Stimulated activated naive CD8-positive, alpha-beta T cell treated with anti-CD3 and anti-CD28 coated beads, Interleukin-15, amount 100 ng/mL, for 72 hours (primary cell): ENCODE measurements around the gene PIK3R4.

Experiments used
- ATAC-seq: fragments of 150-1000 bp; cut with Tn5 transposase; 2 replicates; pipeline ENCODE4 v1.10.0; 2021; ENCODE audit warnings: mild to moderate bottlenecking, moderate library complexity
- DNase-seq, 2 donors: peaks; one replicate each; pipeline ENCODE4 v3.0.0; 2021 to 2022
- H3K27ac Mint-ChIP-seq, 2 donors: one replicate each; pipeline ENCODE4 v1.8.0; 2022; ENCODE audit warnings: mild to moderate bottlenecking in 2 of 2, mixed read lengths in 2 of 2, moderate library complexity in 2 of 2
- H3K27me3 Mint-ChIP-seq: one replicate; pipeline ENCODE4 v1.8.0; 2022; ENCODE audit warnings: mixed read lengths
- H3K4me1 Mint-ChIP-seq: one replicate; pipeline ENCODE4 v1.8.0; 2022; ENCODE audit warnings: mild to moderate bottlenecking, mixed read lengths
- H3K4me3 Mint-ChIP-seq, 2 donors: one replicate each; pipeline ENCODE4 v1.8.0; 2022; ENCODE audit warnings: mild to moderate bottlenecking in 2 of 2, mixed read lengths in 2 of 2, moderate library complexity in 1 of 2
- H3K9me3 Mint-ChIP-seq, 2 donors: one replicate each; pipeline ENCODE4 v1.8.0; 2022; ENCODE audit warnings: mixed read lengths in 2 of 2

Gene PIK3R4

GRCh38 chr3:130682131-130682530, 64.5 kb downstream of the PIK3R4 start:
- Mint-ChIP-seq H3K4me3 (no peak overlapping the region), H3K4me1 (no peaks in the 10 kb centered on the region), H3K9me3 (no peaks in the 10 kb centered on the region), H3K27ac (peak overlapping the region in 1 of 2 donors; percentile 57), H3K27me3 (no peaks in the 10 kb centered on the region)
- DNase-seq = no peak
- ATAC-seq = no peak

- ATAC-seq (no peak), DNase-seq (no peak)
- H3K4me1 Mint-ChIP-seq = no peaks in the 10 kb centered on the region
- H3K27ac Mint-ChIP-seq = no peak overlapping the region
- no peaks in the 10 kb centered on the region for H3K27me3 Mint-ChIP-seq
- H3K4me3 Mint-ChIP-seq = no peak overlapping the region
- H3K9me3 Mint-ChIP-seq = no peaks in the 10 kb centered on the region
Measured at GRCh38 chr3:130679218-130679617, 67.4 kb downstream of the PIK3R4 start.

- ATAC-seq = no peak
- no peak overlapping the region for H3K4me3 Mint-ChIP-seq
- no peaks in the 10 kb centered on the region for H3K4me1 Mint-ChIP-seq
- no peaks in the 10 kb centered on the region for H3K9me3 Mint-ChIP-seq
- H3K27me3 Mint-ChIP-seq = no peaks in the 10 kb centered on the region
- DNase-seq = no peak
- H3K27ac Mint-ChIP-seq = no peak overlapping the region
Measured at GRCh38 chr3:130677343-130677742, 69.3 kb downstream of the PIK3R4 start.

GRCh38 chr3:130671545-130672312, 74.9 kb downstream of the PIK3R4 start:
- DNase-seq (no peak), ATAC-seq (no peak)
- Mint-ChIP-seq H3K9me3 (no peaks in the 10 kb centered on the region), H3K4me3 (no peak overlapping the region), H3K27ac (no peak overlapping the region), H3K4me1 (no peaks in the 10 kb centered on the region), H3K27me3 (no peaks in the 10 kb centered on the region)

GRCh38 chr3:130669740-130670139, 76.9 kb downstream of the PIK3R4 start:
- H3K9me3 Mint-ChIP-seq = no peaks in the 10 kb centered on the region
- no peaks in the 10 kb centered on the region for H3K4me1 Mint-ChIP-seq
- H3K27me3 Mint-ChIP-seq = no peaks in the 10 kb centered on the region
- no peak overlapping the region for H3K27ac Mint-ChIP-seq
- no peak overlapping the region for H3K4me3 Mint-ChIP-seq
- ATAC-seq = no peak
- DNase-seq = no peak

- H3K27me3 Mint-ChIP-seq = no peaks in the 10 kb centered on the region
- H3K4me1 Mint-ChIP-seq = no peaks in the 10 kb centered on the region
- DNase-seq (no peak), ATAC-seq (no peak)
- no peak overlapping the region for H3K4me3 Mint-ChIP-seq
- no peak overlapping the region for H3K27ac Mint-ChIP-seq
- H3K9me3 Mint-ChIP-seq = no peaks in the 10 kb centered on the region
Measured at GRCh38 chr3:130663092-130663491, 83.5 kb downstream of the PIK3R4 start.

GRCh38 chr3:130662501-130662996, 84.1 kb downstream of the PIK3R4 start:
- no peak for ATAC-seq
- H3K4me3 Mint-ChIP-seq = no peak overlapping the region
- no peak overlapping the region for H3K27ac Mint-ChIP-seq

GRCh38 chr3:130661140-130661891, 85.3 kb downstream of the PIK3R4 start:
- no peak overlapping the region for H3K4me3 Mint-ChIP-seq

More at GRCh38 chr3:130662501-130662996, 84.1 kb downstream of the PIK3R4 start:
- no peaks in the 10 kb centered on the region for H3K9me3 Mint-ChIP-seq
- DNase-seq = no peak
- no peaks in the 10 kb centered on the region for H3K4me1 Mint-ChIP-seq
- no peaks in the 10 kb centered on the region for H3K27me3 Mint-ChIP-seq

GRCh38 chr3:130659911-130660310, 86.7 kb downstream of the PIK3R4 start:
- H3K9me3 Mint-ChIP-seq = no peaks in the 10 kb centered on the region
- ATAC-seq (no peak), DNase-seq (no peak)
- H3K4me3 Mint-ChIP-seq = no peak overlapping the region
- no peak overlapping the region for H3K27ac Mint-ChIP-seq
- no peaks in the 10 kb centered on the region for H3K27me3 Mint-ChIP-seq
- H3K4me1 Mint-ChIP-seq = no peaks in the 10 kb centered on the region

More at GRCh38 chr3:130661140-130661891, 85.3 kb downstream of the PIK3R4 start:
- Mint-ChIP-seq H3K4me1 (no peaks in the 10 kb centered on the region), H3K27ac (no peak overlapping the region), H3K9me3 (no peaks in the 10 kb centered on the region), H3K27me3 (no peaks in the 10 kb centered on the region)
- no peak for ATAC-seq
- no peak for DNase-seq

GRCh38 chr3:130658678-130659077, 88.0 kb downstream of the PIK3R4 start:
- ATAC-seq (no peak), DNase-seq (no peak)
- H3K9me3 Mint-ChIP-seq = no peaks in the 10 kb centered on the region
- no peaks in the 10 kb centered on the region for H3K4me1 Mint-ChIP-seq
- H3K27me3 Mint-ChIP-seq = no peaks in the 10 kb centered on the region
- H3K27ac Mint-ChIP-seq = no peak overlapping the region
- no peak overlapping the region for H3K4me3 Mint-ChIP-seq

GRCh38 chr3:130656627-130657026, 90.0 kb downstream of the PIK3R4 start:
- Mint-ChIP-seq H3K4me1 (no peaks in the 10 kb centered on the region), H3K4me3 (no peak overlapping the region), H3K9me3 (no peaks in the 10 kb centered on the region), H3K27me3 (no peaks in the 10 kb centered on the region), H3K27ac (no peak overlapping the region)
- ATAC-seq = no peak
- DNase-seq = no peak

- Mint-ChIP-seq H3K27ac (no peak overlapping the region), H3K9me3 (no peaks in the 10 kb centered on the region), H3K4me1 (no peaks in the 10 kb centered on the region), H3K27me3 (no peaks in the 10 kb centered on the region), H3K4me3 (no peak overlapping the region)
- DNase-seq = no peak
- ATAC-seq = no peak
Measured at GRCh38 chr3:130654921-130655320, 91.7 kb downstream of the PIK3R4 start.

- no peaks in the 10 kb centered on the region for H3K27me3 Mint-ChIP-seq
- H3K27ac Mint-ChIP-seq = no peak overlapping the region
- H3K9me3 Mint-ChIP-seq = no peaks in the 10 kb centered on the region
- no peak overlapping the region for H3K4me3 Mint-ChIP-seq
- no peak for ATAC-seq
- no peaks in the 10 kb centered on the region for H3K4me1 Mint-ChIP-seq
- DNase-seq = no peak
Measured at GRCh38 chr3:130654091-130654490, 92.5 kb downstream of the PIK3R4 start.

- Mint-ChIP-seq H3K9me3 (no peaks in the 10 kb centered on the region), H3K27me3 (peaks cover 8% of the 10 kb centered on the region), H3K4me3 (no peak overlapping the region), H3K4me1 (no peaks in the 10 kb centered on the region), H3K27ac (no peak overlapping the region)
- DNase-seq (no peak), ATAC-seq (no peak)
Measured at GRCh38 chr3:130649061-130649654, 97.5 kb downstream of the PIK3R4 start.

- ATAC-seq (no peak), DNase-seq (no peak)
- Mint-ChIP-seq H3K4me3 (no peak overlapping the region), H3K27me3 (peaks cover 14% of the 10 kb centered on the region), H3K27ac (no peak overlapping the region), H3K9me3 (no peaks in the 10 kb centered on the region), H3K4me1 (no peaks in the 10 kb centered on the region)
Measured at GRCh38 chr3:130648293-130648692, 98.3 kb downstream of the PIK3R4 start.

GRCh38 chr3:130645261-130645660, 101.4 kb downstream of the PIK3R4 start:
- no peak for DNase-seq
- Mint-ChIP-seq H3K4me3 (no peak overlapping the region), H3K27ac (no peak overlapping the region), H3K9me3 (no peaks in the 10 kb centered on the region), H3K4me1 (no peaks in the 10 kb centered on the region), H3K27me3 (peaks cover 22% of the 10 kb centered on the region)
- ATAC-seq = no peak
